SK-N-SH (cell line): Measurements from ENCODE around the gene AMMECR1.

Source experiments
- CHD2 ChIP-seq: fragments of 150-350 bp; IDR thresholded peaks from 2 replicates; pipeline ENCODE4 v1.6.1; 2018; ENCODE audit warnings: low read length; ENCODE audit not compliant: partially characterized antibody
- MEF2A ChIP-seq: IDR thresholded peaks from 2 replicates; pipeline ENCODE4 v1.4.0; 2012; ENCODE audit warnings: low read depth, borderline replicate concordance
- MXI1 ChIP-seq: IDR thresholded peaks from 2 replicates; pipeline ENCODE4 v1.6.1; 2012; ENCODE audit warnings: mild to moderate bottlenecking, low read depth, low read length, improper control_type of control experiment
- PBX3 ChIP-seq: IDR thresholded peaks from 2 replicates; pipeline ENCODE4; 2012
- REST ChIP-seq: IDR thresholded peaks from 2 replicates; pipeline ENCODE4 v1.6.1; 2012; ENCODE audit warnings: mild to moderate bottlenecking, low read depth, low read length, moderate library complexity
- TAF1 ChIP-seq: IDR thresholded peaks from 2 replicates; pipeline ENCODE4 v1.6.1; 2012; ENCODE audit warnings: low read depth, mild to moderate bottlenecking, low read length, moderate library complexity, borderline replicate concordance

- TF ChIP-seq REST (no peak), MXI1 (no peak), CHD2 (no peak), PBX3 (no peak), TAF1 (no peak), MEF2A (no peak)
Measured at GRCh38 chrX:110287605-110288004, 30.3 kb downstream of the AMMECR1 start.
